VCaP (cell line): ENCODE measurements around the gene DMXL1.

Source experiments
- H3K27ac ChIP-seq: fragments of 450-650 bp; 2 replicates; pipeline ENCODE4 v1.5.1; 2017
- CTCF ChIP-seq: fragments of 450-650 bp; conservative IDR thresholded peaks from 2 replicates; pipeline ENCODE4 v1.5.1; 2017; ENCODE audit warnings: mild to moderate bottlenecking, moderate library complexity

DMXL1 gene

DNA sequence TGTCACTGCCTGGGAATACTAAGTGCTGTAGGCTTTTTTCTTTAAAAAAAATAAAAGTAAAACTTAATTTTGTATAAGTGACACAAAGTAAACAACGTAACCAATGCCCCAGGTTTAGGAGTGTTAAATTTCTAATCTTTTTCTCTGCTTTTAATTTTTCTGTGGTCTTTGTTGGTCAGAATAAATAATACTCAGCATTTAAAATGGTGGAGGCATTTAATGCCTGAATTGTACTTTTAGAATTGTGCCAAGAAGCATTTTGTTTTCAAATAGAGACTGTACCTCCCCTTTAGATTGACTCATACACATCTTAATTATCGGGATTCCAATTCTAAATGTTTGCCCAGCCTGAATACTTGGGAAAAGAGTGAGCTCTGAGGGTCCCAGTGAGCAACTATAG is 1.6 kb downstream of the DMXL1 start:
- H3K27ac ChIP-seq, result peak overlapping the region; percentile 95
- no peak for TF ChIP-seq CTCF

DNA sequence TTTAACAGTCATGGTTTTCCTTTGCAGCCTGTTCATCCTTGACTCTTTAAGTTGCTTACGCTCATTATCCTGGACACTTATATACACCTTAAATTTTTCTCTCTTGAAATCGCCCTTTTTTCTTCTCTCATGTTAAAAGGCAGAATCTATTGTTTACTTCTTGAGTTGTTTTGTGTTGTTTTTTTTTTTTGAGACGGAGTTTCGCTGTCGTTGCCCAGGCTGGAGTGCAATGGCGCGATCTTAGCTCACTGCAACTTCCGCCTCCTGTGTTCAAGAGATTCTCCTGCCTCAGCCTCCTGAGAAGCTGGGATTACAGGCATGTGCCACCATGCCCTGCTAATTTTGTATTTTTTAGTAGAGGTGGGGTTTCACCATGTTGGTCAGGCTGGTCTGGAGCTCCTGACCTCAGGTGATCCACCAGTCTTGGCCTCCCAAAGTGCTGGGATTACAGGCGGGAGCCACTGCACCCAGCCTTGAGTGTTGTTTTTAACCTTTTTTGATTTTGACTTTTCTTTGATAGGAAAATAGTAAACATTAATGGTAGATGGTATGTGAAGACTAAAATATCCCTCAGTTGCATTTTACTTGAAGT is 3.0 kb downstream of the DMXL1 start:
- H3K27ac ChIP-seq, result peak overlapping the region; percentile 95

- H3K27ac ChIP-seq, result peak overlapping the region; percentile 95
- no peak for TF ChIP-seq CTCF
Observed at GRCh38 chr5:119074419-119074818, 3.5 kb downstream of the DMXL1 start.

GRCh38 chr5:119075269-119075668 is 4.4 kb downstream of the DMXL1 start:
- H3K27ac ChIP-seq, result peak overlapping the region; percentile 95

GRCh38 chr5:119076080-119076479 is 5.2 kb downstream of the DMXL1 start:
- TF ChIP-seq CTCF, result no peak
- H3K27ac ChIP-seq, result peak overlapping the region; percentile 95

- no peak for TF ChIP-seq CTCF
- H3K27ac ChIP-seq, result peak overlapping the region; percentile 95
Observed at GRCh38 chr5:119077444-119077843, 6.6 kb downstream of the DMXL1 start.

DNA sequence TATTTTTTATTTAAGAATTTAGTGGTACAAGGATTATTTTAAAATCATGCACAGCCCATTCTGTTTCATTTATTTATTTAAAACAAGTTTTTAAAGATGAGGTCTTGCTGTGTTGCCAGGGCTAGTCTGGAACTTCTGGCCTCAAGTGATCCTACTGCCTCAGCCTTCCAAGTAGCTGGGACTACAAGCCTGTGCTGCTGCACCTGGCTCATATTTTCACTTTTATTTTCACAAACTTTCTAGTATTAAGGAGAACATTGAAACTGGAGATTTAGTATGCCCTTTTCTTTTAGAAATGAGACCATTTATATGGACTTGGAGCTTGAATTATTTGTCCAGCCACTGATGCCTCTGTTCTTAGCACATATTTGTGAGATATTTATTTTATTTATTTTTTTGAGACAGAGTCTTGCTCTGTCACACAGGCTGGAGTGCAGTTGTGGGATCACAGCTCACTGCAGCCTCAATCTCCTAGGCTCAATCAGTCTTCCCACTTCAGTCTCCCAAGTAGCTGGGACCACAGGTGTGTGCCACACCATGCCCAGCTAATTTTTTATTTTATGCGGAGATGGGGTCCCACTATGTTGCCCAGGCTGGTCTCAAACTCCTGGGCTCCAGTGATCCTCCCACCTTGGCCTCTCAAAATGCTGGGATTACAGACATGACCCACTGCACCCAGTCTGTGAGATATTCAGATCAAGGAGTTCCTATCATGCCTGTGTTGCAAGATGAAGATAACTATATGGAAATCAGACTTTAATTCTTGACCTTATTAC is 7.4 kb downstream of the DMXL1 start:
- peak overlapping the region; percentile 23; the same call in 1 of the 2 replicates for H3K27ac ChIP-seq
- TF ChIP-seq CTCF, result no peak

DNA sequence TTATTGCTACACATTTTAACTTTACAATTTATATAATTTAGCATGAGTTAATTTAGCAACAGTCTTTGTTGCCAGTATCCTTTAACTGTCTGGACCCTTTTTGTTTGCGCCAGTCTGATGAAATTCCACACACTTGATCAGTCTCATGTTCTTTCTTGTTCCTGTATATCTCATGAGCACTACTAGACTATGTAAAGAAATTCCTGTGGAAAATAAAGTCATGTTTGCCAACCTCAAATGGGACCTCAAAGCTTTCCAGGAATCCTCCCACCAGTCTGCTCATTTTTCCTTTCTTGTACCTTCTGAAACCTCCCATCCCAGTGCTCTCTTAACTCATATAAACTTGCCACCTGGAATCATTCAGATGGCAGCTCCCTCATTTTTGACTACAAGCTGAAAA is 8.0 kb downstream of the DMXL1 start:
- peak overlapping the region; percentile 23; the same call in 1 of the 2 replicates for H3K27ac ChIP-seq
- no peak for TF ChIP-seq CTCF
